Aortic smooth muscle cell (primary cell): ENCODE data around the gene AKIP1. TPM values are rescaled to one million over a fixed set of nuclear protein-coding genes. Genes with fewer than 3 reads are reported as not detected.

Source experiments
- total RNA-seq: library from RNA; depleted of rRNA; stranded (reverse); fragments of >200 nt; gene quantifications from 2 replicates; pipeline ENCODE4 v1.2.3, GENCODE V29; 2014

AKIP1 gene
- 37.7 and 41.3 TPM in 2 replicates for total RNA-seq

DNA sequence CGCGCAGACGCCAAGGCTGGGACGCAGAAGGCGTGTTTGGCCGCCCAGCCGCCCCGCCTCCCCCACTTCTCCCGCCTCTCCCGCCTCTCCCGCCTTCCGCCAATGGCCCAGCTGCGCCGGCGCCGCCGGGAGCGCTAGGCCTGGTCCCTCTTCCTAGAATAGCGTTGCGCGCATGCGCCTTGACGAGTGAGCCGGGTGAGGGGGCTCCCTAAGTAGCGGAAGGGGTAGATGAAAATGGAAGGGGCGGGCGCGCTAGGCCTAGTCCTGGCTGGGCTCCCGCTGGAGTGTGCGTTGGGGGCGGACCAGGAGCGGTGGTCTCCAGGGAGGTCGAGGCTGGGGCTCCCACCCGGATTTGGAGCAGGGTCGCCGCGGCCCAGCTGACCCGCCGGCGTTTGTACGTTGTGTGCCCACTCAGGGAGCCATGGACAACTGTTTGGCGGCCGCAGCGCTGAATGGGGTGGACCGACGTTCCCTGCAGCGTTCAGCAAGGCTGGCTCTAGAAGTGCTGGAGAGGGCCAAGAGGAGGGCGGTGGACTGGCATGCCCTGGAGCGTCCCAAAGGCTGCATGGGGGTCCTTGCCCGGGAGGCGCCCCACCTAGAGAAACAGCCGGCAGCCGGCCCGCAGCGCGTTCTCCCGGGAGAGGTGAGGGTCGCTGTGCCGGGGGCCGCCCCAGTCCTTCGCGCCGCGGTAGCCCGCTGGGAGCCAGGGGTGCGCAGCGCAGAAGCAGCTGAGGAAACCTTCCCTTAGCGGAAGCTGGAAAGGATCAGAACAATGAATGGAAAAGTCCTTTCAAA is at the start of gene AKIP1:
Gene AKIP1 (plus strand): TSS at position 161 of the 795 bp plus-strand sequence. CDS start 261 bp downstream, at position 422.

DNA sequence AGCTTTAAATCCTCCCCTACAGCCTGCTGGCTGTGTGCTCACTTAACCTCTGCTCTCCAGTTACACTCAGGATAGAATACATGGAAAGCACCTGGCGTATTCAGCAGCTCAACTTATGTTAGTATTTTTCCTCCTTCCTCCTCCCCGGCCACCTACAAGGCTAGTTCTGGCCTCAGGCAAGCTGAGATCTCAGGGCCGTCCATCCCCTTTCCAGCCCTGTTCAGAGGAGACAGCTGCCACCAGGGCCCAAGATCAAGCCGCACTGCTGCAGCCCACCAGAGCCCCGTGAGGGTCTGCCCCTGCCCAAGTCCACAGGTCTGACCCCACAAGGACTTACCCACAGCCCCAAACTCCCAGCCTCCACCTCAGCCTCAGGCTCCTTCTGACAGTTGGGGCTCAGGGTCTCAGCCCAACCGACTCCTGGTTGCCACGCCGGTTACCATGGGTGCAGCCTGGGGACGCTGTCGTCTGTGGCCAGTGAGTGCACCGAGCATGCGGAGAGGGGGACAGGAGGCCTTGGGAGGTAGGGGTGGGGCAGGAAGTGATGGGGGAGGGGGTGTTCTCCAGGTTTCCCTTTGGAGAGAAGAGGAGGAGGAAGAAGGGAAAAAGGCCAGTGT is 21.7 kb downstream of the AKIP1 start, which contains the start of gene C11orf16:
Gene C11orf16 (minus strand): TSS at position 384 of the 617 bp plus-strand sequence. CDS start 639 bp downstream, outside the sequence.

DNA sequence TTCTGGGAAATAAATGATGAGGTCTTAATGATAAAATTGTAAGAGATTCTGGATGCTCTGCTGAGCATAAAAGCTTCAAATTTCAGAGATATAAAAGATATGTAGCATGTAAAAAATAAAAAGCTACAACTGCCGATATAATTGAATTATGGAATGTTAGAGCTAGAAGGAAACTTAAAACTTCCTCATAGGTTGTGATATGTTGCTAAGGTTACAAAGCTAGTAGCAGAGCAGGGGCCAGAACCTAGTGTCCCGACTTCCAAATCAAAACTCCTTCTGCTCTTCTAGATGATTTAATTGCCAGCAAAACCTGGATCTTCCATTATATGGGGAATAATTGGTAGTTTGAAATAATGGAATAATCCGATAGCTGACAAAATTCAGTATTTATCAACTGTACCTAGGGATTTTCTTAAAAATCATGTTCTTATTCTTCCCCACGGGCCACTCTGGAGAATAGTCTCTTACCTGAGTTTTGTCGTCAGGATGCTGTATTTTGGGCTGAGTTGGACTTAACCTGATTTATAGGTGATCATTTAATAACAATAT is 31.6 kb downstream of the AKIP1 start, which contains the start of gene ASCL3:
Gene ASCL3 (minus strand): TSS at position 499 of the 549 bp plus-strand sequence. CDS start 4,855 bp downstream, outside the sequence.

GRCh38 chr11:8964324-8965320 is 53.6 kb downstream of the AKIP1 start, which contains the start of gene TMEM9B:
TMEM9B (minus strand) TSS chr11:8964442; CDS start chr11:8964313, 129 bp downstream.

Other genes starting within 250 kb of the AKIP1 start
- gene TRIM66, start 228.5 kb upstream of the AKIP1 start, total RNA-seq: 7.8 and 10.9 TPM in 2 replicates
- 780 and 859 TPM in 2 replicates for gene RPL27A, start 228.4 kb upstream of the AKIP1 start, total RNA-seq
- gene C11orf16, start 21.8 kb downstream of the AKIP1 start, total RNA-seq: not detected in 2 replicates
- gene ASCL3, start 31.8 kb downstream of the AKIP1 start, total RNA-seq: not detected in 2 replicates
- 49.2 and 53.2 TPM in 2 replicates for gene TMEM9B, start 53.3 kb downstream of the AKIP1 start, total RNA-seq
- gene NRIP3, start 92.8 kb downstream of the AKIP1 start, total RNA-seq: 15.2 and 18.0 TPM in 2 replicates
- 1.5 and 5.5 TPM in 2 replicates for gene SCUBE2, start 180.4 kb downstream of the AKIP1 start, total RNA-seq